ENCODE measurements around the gene NCS1. TPM values are rescaled to one million over a fixed set of nuclear protein-coding genes. Genes with fewer than 3 reads are reported as not detected.

NCS1 gene
- total RNA-seq, 1 donor from 2014 or later: 44.8 TPM

DNA sequence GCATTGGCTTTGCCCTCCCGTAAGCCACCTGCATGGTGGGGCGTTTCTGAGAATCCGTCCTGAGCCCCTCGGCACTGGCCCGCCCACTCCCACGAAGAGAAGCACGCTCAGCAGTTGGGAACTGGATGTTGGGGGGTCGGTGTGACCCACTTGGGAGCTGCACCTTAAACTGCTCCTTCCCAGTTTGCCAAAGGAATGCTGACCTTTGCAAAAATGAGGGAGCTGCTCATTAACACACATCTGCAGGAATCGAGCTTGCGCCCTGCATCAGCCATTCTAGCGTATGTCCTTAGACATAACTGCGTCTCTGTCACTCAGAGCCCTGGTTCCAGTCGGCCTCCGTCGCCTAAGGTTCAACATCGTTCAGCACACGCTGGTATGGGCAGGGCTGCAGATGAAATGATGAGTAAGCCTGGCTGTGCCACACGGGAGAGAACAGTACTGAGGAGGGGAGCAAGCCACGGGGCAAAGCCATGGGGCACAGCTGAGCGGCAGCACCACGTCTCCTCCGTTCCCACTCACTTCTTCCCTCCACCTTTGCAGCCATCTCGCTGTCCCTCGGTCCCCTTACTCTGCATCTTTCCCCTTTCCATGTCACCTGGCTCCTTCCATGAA lies 28.8 kb upstream of the NCS1 start:
- Mint-ChIP-seq H3K4me3 (peak overlapping the region; percentile 8), H3K27me3 (ENCODE audit: low read depth) (no peaks in the 10 kb centered on the region), H3K4me1 (peaks cover 42% of the 10 kb centered on the region), H3K36me3 (no peaks in the 10 kb centered on the region), H3K9me3 (no peaks in the 10 kb centered on the region), H3K27ac (peak overlapping the region; percentile 77)
- no peak for DNase-seq (ENCODE audit: low spot score in 2 of 2, unreplicated experiment in 2 of 2)
- TF ChIP-seq, protein P1, sequence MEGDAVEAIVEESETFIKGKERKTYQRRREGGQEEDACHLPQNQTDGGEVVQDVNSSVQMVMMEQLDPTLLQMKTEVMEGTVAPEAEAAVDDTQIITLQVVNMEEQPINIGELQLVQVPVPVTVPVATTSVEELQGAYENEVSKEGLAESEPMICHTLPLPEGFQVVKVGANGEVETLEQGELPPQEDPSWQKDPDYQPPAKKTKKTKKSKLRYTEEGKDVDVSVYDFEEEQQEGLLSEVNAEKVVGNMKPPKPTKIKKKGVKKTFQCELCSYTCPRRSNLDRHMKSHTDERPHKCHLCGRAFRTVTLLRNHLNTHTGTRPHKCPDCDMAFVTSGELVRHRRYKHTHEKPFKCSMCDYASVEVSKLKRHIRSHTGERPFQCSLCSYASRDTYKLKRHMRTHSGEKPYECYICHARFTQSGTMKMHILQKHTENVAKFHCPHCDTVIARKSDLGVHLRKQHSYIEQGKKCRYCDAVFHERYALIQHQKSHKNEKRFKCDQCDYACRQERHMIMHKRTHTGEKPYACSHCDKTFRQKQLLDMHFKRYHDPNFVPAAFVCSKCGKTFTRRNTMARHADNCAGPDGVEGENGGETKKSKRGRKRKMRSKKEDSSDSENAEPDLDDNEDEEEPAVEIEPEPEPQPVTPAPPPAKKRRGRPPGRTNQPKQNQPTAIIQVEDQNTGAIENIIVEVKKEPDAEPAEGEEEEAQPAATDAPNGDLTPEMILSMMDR (IDR thresholded peaks at IDR 0.05; ENCODE audit: unreplicated experiment): no peak

DNA sequence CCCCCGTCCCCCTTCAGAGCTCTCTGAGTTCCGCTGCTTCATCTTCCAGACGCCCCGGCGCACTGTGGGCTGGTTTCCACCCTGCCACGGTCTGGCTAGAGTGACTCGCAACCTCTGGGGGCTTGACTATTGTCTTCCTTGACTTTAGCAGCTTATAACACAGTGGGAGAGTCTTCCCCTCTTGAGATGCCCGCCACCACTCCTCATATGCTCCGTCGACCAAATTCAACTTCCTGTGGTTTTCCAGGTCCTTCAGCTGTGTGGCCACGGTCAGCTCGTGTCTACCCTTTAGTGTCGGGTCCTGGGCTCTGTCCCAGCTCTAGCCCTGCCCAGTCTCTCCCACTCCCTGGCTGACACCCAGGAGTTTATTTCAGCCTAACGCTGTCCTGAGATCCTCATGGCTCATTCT lies 28.2 kb upstream of the NCS1 start:
- H3K36me3 Mint-ChIP-seq: no peaks in the 10 kb centered on the region
- DNase-seq (ENCODE audit: low spot score in 2 of 2, unreplicated experiment in 2 of 2): no peak
- H3K9me3 Mint-ChIP-seq: no peaks in the 10 kb centered on the region
- H3K27me3 Mint-ChIP-seq (ENCODE audit: low read depth): no peaks in the 10 kb centered on the region
- H3K27ac Mint-ChIP-seq: peak overlapping the region; percentile 77
- H3K4me3 Mint-ChIP-seq: peak overlapping the region; percentile 8
- TF ChIP-seq, protein P1 (IDR thresholded peaks at IDR 0.05; ENCODE audit: unreplicated experiment): no peak
- peaks cover 37% of the 10 kb centered on the region for H3K4me1 Mint-ChIP-seq

- Mint-ChIP-seq H3K4me1 (peaks cover 29% of the 10 kb centered on the region), H3K36me3 (no peaks in the 10 kb centered on the region), H3K9me3 (no peaks in the 10 kb centered on the region), H3K27ac (no peak overlapping the region), H3K27me3 (ENCODE audit: low read depth) (no peaks in the 10 kb centered on the region), H3K4me3 (no peak overlapping the region)
- DNase-seq (ENCODE audit: low spot score in 2 of 2, unreplicated experiment in 2 of 2): no peak
- TF ChIP-seq, protein P1 (IDR thresholded peaks at IDR 0.05; ENCODE audit: unreplicated experiment): no peak
These were observed 27.5 kb upstream of the NCS1 start for GRCh38 chr9:130144703-130145102.

DNA sequence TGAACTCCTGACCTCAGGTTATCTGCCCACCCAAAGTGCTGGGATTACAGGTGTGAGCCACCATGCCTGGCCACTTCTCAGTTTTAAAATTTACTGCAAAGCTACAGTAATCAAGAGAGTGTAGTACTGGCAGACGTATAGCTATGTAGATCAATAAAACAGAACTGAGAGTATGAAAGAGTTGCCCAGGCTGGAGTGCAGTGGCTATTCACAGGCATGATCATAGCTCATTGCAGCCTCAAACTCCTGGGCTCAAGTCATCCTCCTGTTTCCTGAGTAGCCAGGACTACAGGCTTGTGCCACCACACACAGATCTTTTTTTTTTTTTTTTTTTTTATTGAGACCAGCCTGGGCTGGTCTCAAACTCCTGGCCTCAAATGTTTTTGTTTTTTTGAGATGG lies 26.5 kb upstream of the NCS1 start:
- H3K27ac Mint-ChIP-seq: no peak overlapping the region
- DNase-seq (ENCODE audit: low spot score in 2 of 2, unreplicated experiment in 2 of 2): no peak
- TF ChIP-seq, protein P1 (IDR thresholded peaks at IDR 0.05; ENCODE audit: unreplicated experiment): no peak
- no peaks in the 10 kb centered on the region for H3K27me3 Mint-ChIP-seq (ENCODE audit: low read depth)
- H3K4me1 Mint-ChIP-seq: peaks cover 20% of the 10 kb centered on the region
- no peaks in the 10 kb centered on the region for H3K36me3 Mint-ChIP-seq
- no peaks in the 10 kb centered on the region for H3K9me3 Mint-ChIP-seq
- no peak overlapping the region for H3K4me3 Mint-ChIP-seq

DNA sequence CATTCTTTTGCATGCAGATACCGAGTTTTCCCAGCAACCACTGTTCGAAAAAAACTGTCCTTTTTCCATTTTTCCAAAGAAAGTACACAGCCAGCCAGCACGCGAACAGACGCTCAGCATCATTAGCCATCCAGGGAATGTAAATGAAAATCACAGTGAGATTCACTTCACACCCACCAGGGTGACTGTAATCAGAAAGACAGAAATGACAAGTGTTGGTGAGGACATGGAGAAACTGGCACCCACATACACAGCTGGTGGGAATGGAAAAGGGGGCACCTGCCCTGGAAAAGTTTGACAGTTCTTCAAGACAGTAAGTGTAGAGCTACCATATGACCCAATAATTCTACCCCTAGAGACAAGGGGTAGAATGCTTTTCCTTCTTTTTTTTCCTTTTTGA lies 25.0 kb upstream of the NCS1 start:
- H3K4me1 Mint-ChIP-seq: peaks cover 29% of the 10 kb centered on the region
- H3K4me3 Mint-ChIP-seq: no peak overlapping the region
- H3K27me3 Mint-ChIP-seq (ENCODE audit: low read depth): no peaks in the 10 kb centered on the region
- TF ChIP-seq, protein P1 (IDR thresholded peaks at IDR 0.05; ENCODE audit: unreplicated experiment): no peak
- DNase-seq (ENCODE audit: low spot score in 2 of 2, unreplicated experiment in 2 of 2): no peak
- H3K9me3 Mint-ChIP-seq: no peaks in the 10 kb centered on the region
- no peak overlapping the region for H3K27ac Mint-ChIP-seq
- no peaks in the 10 kb centered on the region for H3K36me3 Mint-ChIP-seq

DNA sequence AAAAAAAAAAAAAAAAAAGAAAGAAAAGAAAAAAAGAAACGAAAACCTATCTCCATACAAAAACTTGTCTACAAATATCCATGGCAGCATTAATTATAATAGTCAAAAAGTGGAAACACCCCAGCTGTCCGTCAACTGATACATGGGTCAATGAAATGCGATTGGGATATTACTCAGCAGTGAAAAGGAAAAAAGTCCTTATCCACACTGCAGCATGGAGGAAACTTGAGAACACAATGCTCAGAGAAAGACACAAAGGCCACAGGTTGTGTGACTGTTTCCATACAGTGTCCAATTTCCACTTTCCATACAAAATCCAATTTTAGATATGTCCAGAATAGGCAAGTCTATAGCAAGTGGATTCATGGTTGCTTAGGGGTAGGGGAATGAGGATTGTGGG lies 24.3 kb upstream of the NCS1 start:
- no peak overlapping the region for H3K4me3 Mint-ChIP-seq
- H3K4me1 Mint-ChIP-seq: peaks cover 26% of the 10 kb centered on the region
- no peaks in the 10 kb centered on the region for H3K27me3 Mint-ChIP-seq (ENCODE audit: low read depth)
- DNase-seq (ENCODE audit: low spot score in 2 of 2, unreplicated experiment in 2 of 2): no peak
- no peaks in the 10 kb centered on the region for H3K9me3 Mint-ChIP-seq
- TF ChIP-seq, protein P1 (IDR thresholded peaks at IDR 0.05; ENCODE audit: unreplicated experiment): no peak
- no peak overlapping the region for H3K27ac Mint-ChIP-seq
- H3K36me3 Mint-ChIP-seq: no peaks in the 10 kb centered on the region

Measured in mesothelial cell of epicardium (in vitro differentiated cells).